ENCODE measurements around the gene CTSW.
A peak's percentile ranks its signal among the peaks of the same experiment; 100 is the strongest.

DNA sequence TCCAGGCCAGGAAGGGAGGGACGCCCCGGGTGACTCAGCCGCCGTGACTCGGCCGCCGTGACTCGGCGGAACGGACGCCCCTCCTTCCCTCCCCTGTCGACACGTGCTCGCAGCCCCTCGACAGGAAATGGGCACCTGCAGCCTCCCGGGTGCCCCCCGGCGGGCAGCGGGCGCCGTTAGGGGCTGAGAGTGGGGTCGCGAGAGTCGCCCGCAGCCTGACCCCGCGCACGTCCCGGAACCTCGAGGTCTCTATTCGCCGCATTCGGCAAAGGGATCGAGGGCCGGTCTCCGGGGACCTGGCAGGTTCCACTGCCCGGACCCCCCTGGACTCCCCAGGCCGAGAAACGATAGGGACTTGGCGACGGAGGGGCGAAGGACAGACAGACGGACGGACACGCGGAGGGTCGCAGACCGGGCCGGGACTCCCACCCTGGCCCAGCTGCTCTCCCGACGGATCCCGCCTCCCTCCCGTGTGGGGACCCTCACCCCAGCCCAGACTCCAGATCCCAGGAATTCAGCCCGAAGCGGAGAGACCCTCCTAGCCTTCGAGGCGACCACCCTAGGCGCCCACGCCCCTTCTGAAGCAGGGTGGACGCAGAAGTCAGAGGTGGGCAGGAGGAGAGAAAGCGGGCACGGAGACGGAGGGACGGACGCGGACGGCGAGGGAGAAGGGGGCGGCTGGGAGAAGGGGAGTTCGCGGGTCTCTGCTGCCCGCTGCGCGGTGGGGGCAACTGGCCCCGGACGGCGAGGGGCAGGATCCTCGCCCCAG lies 19.9 kb downstream of the CTSW start:
- TF ChIP-seq, protein P1, sequence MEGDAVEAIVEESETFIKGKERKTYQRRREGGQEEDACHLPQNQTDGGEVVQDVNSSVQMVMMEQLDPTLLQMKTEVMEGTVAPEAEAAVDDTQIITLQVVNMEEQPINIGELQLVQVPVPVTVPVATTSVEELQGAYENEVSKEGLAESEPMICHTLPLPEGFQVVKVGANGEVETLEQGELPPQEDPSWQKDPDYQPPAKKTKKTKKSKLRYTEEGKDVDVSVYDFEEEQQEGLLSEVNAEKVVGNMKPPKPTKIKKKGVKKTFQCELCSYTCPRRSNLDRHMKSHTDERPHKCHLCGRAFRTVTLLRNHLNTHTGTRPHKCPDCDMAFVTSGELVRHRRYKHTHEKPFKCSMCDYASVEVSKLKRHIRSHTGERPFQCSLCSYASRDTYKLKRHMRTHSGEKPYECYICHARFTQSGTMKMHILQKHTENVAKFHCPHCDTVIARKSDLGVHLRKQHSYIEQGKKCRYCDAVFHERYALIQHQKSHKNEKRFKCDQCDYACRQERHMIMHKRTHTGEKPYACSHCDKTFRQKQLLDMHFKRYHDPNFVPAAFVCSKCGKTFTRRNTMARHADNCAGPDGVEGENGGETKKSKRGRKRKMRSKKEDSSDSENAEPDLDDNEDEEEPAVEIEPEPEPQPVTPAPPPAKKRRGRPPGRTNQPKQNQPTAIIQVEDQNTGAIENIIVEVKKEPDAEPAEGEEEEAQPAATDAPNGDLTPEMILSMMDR (IDR thresholded peaks at IDR 0.05; ENCODE audit: poor library complexity, severe bottlenecking), result no peak
- TF ChIP-seq EP300 (conservative IDR thresholded peaks at IDR 0.05; ENCODE audit: poor library complexity, severe bottlenecking), result no peak
- TF ChIP-seq POLR2AphosphoS5 (IDR thresholded peaks at IDR 0.05), result no peak
- no peak for TF ChIP-seq TAF1 (IDR thresholded peaks at IDR 0.05; ENCODE audit: low read depth)
- TF ChIP-seq EZH2 (IDR thresholded peaks at IDR 0.05; ENCODE audit: borderline replicate concordance, insufficient read depth, low read length, poor library complexity, severe bottlenecking), result peak; percentile 23
- TF ChIP-seq SMC3 (conservative IDR thresholded peaks at IDR 0.05; ENCODE audit: poor library complexity), result no peak

All from neural cell (in vitro differentiated cells).